Ovary (tissue), 3 donors: ENCODE results near the gene CWF19L1.

Experiments
- POLR2A ChIP-seq: fragments of 450-650 bp; IDR thresholded peaks from one replicate; pipeline ENCODE4 v1.6.1; 2017; ENCODE audit warnings: antibody characterized with exemption, mild to moderate bottlenecking, moderate library complexity
- TF ChIP-seq, protein P1 (sequence below), 3 donors: fragments of 450-650 bp in 2 of 3; fragments of 200-600 bp in 1 of 3; IDR thresholded peaks; one replicate each; pipeline versions ENCODE4 v1.5.1 to v1.8.0; 2016 to 2022; ENCODE audit warnings: antibody characterized with exemption in 3 of 3, mild to moderate bottlenecking in 1 of 3
- donor health status: DM: no; HTN: no; CAD: no.

GRCh38 chr10:100216006-100216405 lies 51.4 kb downstream of the CWF19L1 start:
- TF ChIP-seq, protein P1, sequence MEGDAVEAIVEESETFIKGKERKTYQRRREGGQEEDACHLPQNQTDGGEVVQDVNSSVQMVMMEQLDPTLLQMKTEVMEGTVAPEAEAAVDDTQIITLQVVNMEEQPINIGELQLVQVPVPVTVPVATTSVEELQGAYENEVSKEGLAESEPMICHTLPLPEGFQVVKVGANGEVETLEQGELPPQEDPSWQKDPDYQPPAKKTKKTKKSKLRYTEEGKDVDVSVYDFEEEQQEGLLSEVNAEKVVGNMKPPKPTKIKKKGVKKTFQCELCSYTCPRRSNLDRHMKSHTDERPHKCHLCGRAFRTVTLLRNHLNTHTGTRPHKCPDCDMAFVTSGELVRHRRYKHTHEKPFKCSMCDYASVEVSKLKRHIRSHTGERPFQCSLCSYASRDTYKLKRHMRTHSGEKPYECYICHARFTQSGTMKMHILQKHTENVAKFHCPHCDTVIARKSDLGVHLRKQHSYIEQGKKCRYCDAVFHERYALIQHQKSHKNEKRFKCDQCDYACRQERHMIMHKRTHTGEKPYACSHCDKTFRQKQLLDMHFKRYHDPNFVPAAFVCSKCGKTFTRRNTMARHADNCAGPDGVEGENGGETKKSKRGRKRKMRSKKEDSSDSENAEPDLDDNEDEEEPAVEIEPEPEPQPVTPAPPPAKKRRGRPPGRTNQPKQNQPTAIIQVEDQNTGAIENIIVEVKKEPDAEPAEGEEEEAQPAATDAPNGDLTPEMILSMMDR (IDR thresholded peaks at IDR 0.05) = no peak
- TF ChIP-seq POLR2A = no peak
